ENCODE measurements around the gene SLC7A1. TPM values are rescaled to one million over a fixed set of nuclear protein-coding genes. Genes with fewer than 3 reads are reported as not detected.

Gene SLC7A1
- total and polyA plus RNA-seq, 2 donors (not counting 3 experiments of a cell fraction or from before 2014, with no cell fraction given) = 21.0 to 79.3 TPM

DNA sequence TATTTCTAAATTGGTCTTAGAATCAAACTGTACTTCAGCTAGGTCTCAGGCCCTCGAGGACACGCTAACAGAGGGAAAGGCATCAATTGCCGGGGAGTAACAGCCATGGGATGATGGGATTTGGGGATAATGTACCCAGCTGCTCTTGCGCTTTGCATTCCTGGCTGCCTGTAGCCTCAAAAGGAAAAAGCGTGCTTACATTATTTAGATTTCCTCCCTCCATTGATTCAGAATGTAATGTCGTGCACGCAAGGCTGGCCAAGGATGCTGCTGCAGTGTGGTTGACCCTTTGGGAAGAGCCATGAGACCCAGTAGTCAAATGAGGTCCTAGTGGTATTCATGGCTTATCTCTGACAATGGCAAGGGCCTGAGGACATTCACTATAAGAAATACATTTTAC, 95.1 kb downstream of the SLC7A1 start:
- intact Hi-C loops (cut with micrococcal nuclease) (no loop called here), dilution Hi-C loops (cut with MboI; ENCODE audit: extremely low pct_ligation_motif_present, low sequenced_read_pairs) (no loop called here)
- no peaks in the 10 kb centered on the region for H3K36me3 ChIP-seq (ENCODE audit: control insufficient read depth in 2 of 2, extremely low read depth in 1 of 2, insufficient read depth in 2 of 2, low read length in 2 of 2)
- no peaks in the 10 kb centered on the region for H4K20me1 ChIP-seq (replicated peaks; ENCODE audit: control insufficient read depth, extremely low read depth, insufficient read depth, low read length)
- no TSS peak for BruUV-seq (replicated peaks)
- no peak overlapping the region for H3K9ac ChIP-seq (replicated peaks; ENCODE audit: extremely low read depth, insufficient read depth, low read length)
- no peak overlapping the region for H2AFZ ChIP-seq (ENCODE audit: low read depth, low read length)
- DNase-seq (ENCODE audit: low read depth, low spot score) (no peak), FAIRE-seq (no peak)
- H3K9me3 ChIP-seq (replicated peaks; ENCODE audit: control insufficient read depth, insufficient read depth, low read length) = no peaks in the 10 kb centered on the region
- H3K4me3 ChIP-seq (replicated peaks in 1 of 3; ENCODE audit: insufficient read depth in 1 of 3, low read depth in 1 of 3, low read length in 3 of 3) = no peak overlapping the region
- no peaks in the 10 kb centered on the region for H3K4me1 ChIP-seq (ENCODE audit: control insufficient read depth, extremely low read depth, insufficient read depth, low read length)
- no peak overlapping the region for H3K27ac ChIP-seq (ENCODE audit: insufficient read depth, low read depth, low read length)
- ChIA-PET POLR2A (interaction anchor here (0.6 kb wide), 1 partner anchor 295 kb away, joined by 6 read pairs; no protein-coding TSS in a partner anchor), CTCF (interaction anchor here (10.8 kb wide), 1 partner anchor 206 kb away, joined by 301 read pairs; no protein-coding TSS in a partner anchor)
- H3K9me1 ChIP-seq (replicated peaks; ENCODE audit: control insufficient read depth, extremely low read depth, insufficient read depth, low read length) = no peaks in the 10 kb centered on the region
- no peaks in the 10 kb centered on the region for H3K79me2 ChIP-seq (ENCODE audit: control insufficient read depth, insufficient read depth, low read length)
- peaks cover 10 to 15% of the 10 kb centered on the region in 2 experiments for H3K27me3 ChIP-seq (ENCODE audit: control insufficient read depth in 2 of 2, insufficient read depth in 2 of 2, low read length in 2 of 2)
- TF ChIP-seq, protein P1, sequence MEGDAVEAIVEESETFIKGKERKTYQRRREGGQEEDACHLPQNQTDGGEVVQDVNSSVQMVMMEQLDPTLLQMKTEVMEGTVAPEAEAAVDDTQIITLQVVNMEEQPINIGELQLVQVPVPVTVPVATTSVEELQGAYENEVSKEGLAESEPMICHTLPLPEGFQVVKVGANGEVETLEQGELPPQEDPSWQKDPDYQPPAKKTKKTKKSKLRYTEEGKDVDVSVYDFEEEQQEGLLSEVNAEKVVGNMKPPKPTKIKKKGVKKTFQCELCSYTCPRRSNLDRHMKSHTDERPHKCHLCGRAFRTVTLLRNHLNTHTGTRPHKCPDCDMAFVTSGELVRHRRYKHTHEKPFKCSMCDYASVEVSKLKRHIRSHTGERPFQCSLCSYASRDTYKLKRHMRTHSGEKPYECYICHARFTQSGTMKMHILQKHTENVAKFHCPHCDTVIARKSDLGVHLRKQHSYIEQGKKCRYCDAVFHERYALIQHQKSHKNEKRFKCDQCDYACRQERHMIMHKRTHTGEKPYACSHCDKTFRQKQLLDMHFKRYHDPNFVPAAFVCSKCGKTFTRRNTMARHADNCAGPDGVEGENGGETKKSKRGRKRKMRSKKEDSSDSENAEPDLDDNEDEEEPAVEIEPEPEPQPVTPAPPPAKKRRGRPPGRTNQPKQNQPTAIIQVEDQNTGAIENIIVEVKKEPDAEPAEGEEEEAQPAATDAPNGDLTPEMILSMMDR (IDR thresholded peaks at IDR 0.05; ENCODE audit: extremely low read depth in 1 of 2, insufficient read depth in 1 of 2, low read depth in 1 of 2, low read length in 2 of 2) = no peak
- TF ChIP-seq, protein P2, sequence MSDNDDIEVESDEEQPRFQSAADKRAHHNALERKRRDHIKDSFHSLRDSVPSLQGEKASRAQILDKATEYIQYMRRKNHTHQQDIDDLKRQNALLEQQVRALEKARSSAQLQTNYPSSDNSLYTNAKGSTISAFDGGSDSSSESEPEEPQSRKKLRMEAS (IDR thresholded peaks at IDR 0.05; ENCODE audit: insufficient read depth, insufficient read length) = no peak
- no peak for TF ChIP-seq EZH2 (IDR thresholded peaks at IDR 0.05; ENCODE audit: borderline replicate concordance, low read depth, low read length, severe bottlenecking)
- H3K4me2 ChIP-seq (ENCODE audit: insufficient read depth, low read length) = no peak overlapping the region

DNA sequence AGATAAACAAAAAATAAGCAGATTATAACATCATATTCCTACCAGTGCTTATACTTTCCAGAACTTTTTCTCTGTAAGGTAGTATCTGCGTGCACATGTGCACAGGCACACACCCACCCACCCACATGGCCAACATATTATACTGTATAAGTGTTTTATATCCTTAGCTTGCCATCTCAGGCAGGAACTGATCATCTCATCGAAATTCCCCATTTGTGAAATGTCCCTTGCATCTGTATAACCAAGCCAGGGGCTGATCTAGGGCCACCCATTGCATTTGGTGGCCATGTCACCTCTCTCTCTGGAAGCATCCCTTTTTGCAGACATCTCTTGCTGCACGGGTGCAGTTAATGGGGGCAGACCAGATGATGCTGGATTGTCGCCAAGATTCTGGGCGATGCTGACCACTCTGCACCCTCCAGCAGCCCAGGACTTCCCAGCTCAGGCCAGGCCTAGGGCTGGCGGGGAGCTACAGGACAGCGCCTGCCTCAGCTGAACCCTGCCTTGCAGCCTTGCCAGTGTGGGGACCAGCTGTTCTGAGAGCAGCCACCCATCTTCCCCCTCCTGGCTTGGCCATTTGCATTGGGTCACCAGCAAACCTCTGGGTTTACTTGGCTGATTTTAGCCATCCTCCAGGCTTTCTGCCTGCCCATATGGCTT, 95.9 kb downstream of the SLC7A1 start:
- no peaks in the 10 kb centered on the region for H3K9me3 ChIP-seq (replicated peaks; ENCODE audit: control insufficient read depth, insufficient read depth, low read length)
- no peaks in the 10 kb centered on the region for H4K20me1 ChIP-seq (replicated peaks; ENCODE audit: control insufficient read depth, extremely low read depth, insufficient read depth, low read length)
- ChIA-PET POLR2A (interaction anchor here (0.6 kb wide), 1 partner anchor 296 kb away, joined by 6 read pairs; no protein-coding TSS in a partner anchor), CTCF (interaction anchor here (1.5 to 10.8 kb wide), 3 partner anchors 9 to 207 kb away, joined by 5 to 301 read pairs (median 26); no protein-coding TSS in a partner anchor)
- H3K4me2 ChIP-seq (ENCODE audit: insufficient read depth, low read length) = no peak overlapping the region
- no peak overlapping the region for H2AFZ ChIP-seq (ENCODE audit: low read depth, low read length)
- no peak for DNase-seq (ENCODE audit: low read depth, low spot score)
- no TSS peak for BruUV-seq (replicated peaks)
- no peak overlapping the region for H3K9ac ChIP-seq (replicated peaks; ENCODE audit: extremely low read depth, insufficient read depth, low read length)
- no peak overlapping the region for H3K27ac ChIP-seq (ENCODE audit: insufficient read depth, low read depth, low read length)
- no peaks in the 10 kb centered on the region for H3K4me1 ChIP-seq (ENCODE audit: control insufficient read depth, extremely low read depth, insufficient read depth, low read length)
- H3K9me1 ChIP-seq (replicated peaks; ENCODE audit: control insufficient read depth, extremely low read depth, insufficient read depth, low read length) = no peaks in the 10 kb centered on the region
- TF ChIP-seq EZH2 (IDR thresholded peaks at IDR 0.05; ENCODE audit: borderline replicate concordance, low read depth, low read length, severe bottlenecking) = no peak
- TF ChIP-seq, protein P2 (IDR thresholded peaks at IDR 0.05; ENCODE audit: insufficient read depth, insufficient read length) = no peak
- TF ChIP-seq JUN (IDR thresholded peaks at IDR 0.05; ENCODE audit: borderline replicate concordance, insufficient read depth, insufficient read length, low read depth) = no peak
- TF ChIP-seq GATA2 (IDR thresholded peaks at IDR 0.05; ENCODE audit: insufficient read depth, insufficient read length, low read depth, low read length) = no peak
- TF ChIP-seq POLR2A (IDR thresholded peaks at IDR 0.05; ENCODE audit: low read depth, low read length) = no peak
- peaks cover 10 to 15% of the 10 kb centered on the region in 2 experiments for H3K27me3 ChIP-seq (ENCODE audit: control insufficient read depth in 2 of 2, insufficient read depth in 2 of 2, low read length in 2 of 2)
- no peak for FAIRE-seq
- no peaks in the 10 kb centered on the region for H3K79me2 ChIP-seq (ENCODE audit: control insufficient read depth, insufficient read depth, low read length)
- no peaks in the 10 kb centered on the region for H3K36me3 ChIP-seq (ENCODE audit: control insufficient read depth in 2 of 2, extremely low read depth in 1 of 2, insufficient read depth in 2 of 2, low read length in 2 of 2)
- dilution Hi-C loops (cut with MboI; ENCODE audit: extremely low pct_ligation_motif_present, low sequenced_read_pairs) (no loop called here), intact Hi-C loops (cut with micrococcal nuclease) (no loop called here)
- H3K4me3 ChIP-seq (replicated peaks in 1 of 3; ENCODE audit: insufficient read depth in 1 of 3, low read depth in 1 of 3, low read length in 3 of 3) = no peak overlapping the region

Data from endothelial cell of umbilical vein (primary cell).